GM10248 (cell line): ENCODE data around the gene ATF7.
"Not testable (repeated sequence)": the region's sequence is repeated elsewhere in the genome, so short reads cannot be mapped to it uniquely, and the experiment has no call there.

Source experiments
- CTCF ChIA-PET: fragments of 300-600 bp; sonication (Branson Sonifier 250); formaldehyde crosslinking; extraction: SDS; loops from one replicate; lab custom pipeline; 2021; ENCODE audit warnings: antibody characterized with exemption; lab: Yijun Ruan, JAX
- POLR2A ChIA-PET: fragments of 350-650 bp; sonication (Branson Sonifier 250); formaldehyde crosslinking; extraction: SDS; loops from one replicate; lab custom pipeline; 2020; ENCODE audit warnings: antibody characterized with exemption; lab: Yijun Ruan, JAX
- DNase-seq: peaks from one replicate; pipeline ENCODE4 v3.0.0; 2012; ENCODE audit errors: extremely low spot score
- TF ChIP-seq, protein P1 (sequence below): IDR thresholded peaks from 2 replicates; pipeline ENCODE4 v1.5.1; 2012; ENCODE audit warnings: mild to moderate bottlenecking, low read depth; ENCODE audit errors: extremely low read depth, missing control alignments, control extremely low read depth

ATF7 gene

DNA sequence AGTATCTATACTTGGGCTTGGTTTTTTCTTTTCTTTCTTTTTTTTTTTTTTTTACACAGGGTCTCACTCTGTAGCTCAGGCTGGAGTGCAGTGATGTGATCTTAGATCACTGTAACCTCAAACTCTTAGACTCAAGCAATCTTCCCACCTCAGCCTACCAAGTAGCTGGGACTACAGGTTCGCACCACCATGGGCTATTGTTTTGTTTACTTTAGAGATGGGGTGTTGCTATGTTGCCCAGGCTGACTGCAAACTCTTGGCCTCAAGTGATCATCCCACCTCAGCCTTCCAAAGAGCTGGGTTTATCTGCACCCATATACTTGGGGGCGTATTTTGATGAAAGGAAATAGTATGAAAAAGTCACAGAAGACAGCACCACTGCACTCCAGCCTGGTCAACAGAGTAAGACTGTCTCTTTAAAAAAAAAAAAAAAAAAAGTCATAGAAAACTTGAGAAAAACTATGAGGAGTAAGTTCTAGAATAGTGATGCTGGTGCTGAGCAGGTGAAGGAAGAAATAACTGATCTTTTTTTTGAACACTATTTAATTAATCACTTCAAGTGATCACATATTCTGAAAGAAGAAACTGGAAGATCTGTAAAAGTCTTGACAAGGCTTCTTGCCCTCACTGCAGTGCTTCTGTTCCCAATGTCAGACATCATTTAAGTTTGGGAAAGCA is 65.1 kb downstream of the ATF7 start:
- POLR2A ChIA-PET = interaction anchor here (0.6 kb wide), 1 partner anchor 21 kb away, joined by 3 read pairs; no protein-coding TSS in a partner anchor
- TF ChIP-seq, protein P1, sequence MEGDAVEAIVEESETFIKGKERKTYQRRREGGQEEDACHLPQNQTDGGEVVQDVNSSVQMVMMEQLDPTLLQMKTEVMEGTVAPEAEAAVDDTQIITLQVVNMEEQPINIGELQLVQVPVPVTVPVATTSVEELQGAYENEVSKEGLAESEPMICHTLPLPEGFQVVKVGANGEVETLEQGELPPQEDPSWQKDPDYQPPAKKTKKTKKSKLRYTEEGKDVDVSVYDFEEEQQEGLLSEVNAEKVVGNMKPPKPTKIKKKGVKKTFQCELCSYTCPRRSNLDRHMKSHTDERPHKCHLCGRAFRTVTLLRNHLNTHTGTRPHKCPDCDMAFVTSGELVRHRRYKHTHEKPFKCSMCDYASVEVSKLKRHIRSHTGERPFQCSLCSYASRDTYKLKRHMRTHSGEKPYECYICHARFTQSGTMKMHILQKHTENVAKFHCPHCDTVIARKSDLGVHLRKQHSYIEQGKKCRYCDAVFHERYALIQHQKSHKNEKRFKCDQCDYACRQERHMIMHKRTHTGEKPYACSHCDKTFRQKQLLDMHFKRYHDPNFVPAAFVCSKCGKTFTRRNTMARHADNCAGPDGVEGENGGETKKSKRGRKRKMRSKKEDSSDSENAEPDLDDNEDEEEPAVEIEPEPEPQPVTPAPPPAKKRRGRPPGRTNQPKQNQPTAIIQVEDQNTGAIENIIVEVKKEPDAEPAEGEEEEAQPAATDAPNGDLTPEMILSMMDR = no peak

DNA sequence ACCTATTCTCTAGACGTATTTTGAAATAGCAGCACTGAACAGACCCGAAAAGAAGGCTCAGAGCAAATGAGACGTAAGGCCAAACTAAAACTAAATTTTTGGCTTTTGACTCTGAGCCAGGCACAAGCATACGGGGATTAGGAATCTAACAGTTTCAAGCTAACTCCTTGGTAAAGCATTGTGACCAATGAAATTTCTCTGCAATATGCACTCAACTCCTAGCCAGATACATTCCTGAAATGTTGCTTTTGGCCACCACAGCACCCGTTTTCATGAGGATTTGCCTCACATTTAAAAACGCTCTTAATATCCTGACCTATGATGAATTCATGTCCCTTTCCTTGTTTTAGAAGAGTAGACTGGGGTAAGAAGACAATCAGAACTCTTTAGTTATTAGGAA is 65.8 kb downstream of the ATF7 start:
- POLR2A ChIA-PET = no interaction called here
- CTCF ChIA-PET = interaction anchor here (3.9 to 7.9 kb wide), 2 partner anchors 9 to 17 kb away, joined by 18 to 39 read pairs; no protein-coding TSS in a partner anchor
- TF ChIP-seq, protein P1 = no peak
- no peak for DNase-seq

More for the DNA sequence above, 65.1 kb downstream of the ATF7 start:
- CTCF ChIA-PET = interaction anchor here (1.0 to 7.9 kb wide), 4 partner anchors 10 to 17 kb away, joined by 5 to 39 read pairs (median 14); no protein-coding TSS in a partner anchor
- no peak for DNase-seq

DNA sequence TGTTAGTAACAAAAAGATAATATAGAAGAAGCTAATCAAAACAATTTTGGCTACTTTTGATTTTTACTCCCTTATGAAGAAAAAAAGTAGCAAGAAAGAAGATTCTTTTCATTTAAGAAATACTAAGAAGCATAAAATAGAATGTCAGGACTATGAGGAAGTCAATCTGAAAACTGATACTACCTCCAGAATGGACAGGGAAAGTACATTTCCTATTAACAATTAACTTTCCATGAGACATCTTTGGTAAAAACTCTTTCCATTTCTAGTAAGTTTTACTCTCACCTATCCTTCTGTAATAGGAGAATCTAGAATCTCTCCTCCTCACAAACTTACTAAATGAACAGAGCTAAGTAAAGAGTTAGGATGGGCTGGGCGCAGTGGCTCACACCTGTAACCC is 67.6 kb downstream of the ATF7 start:
- peak; percentile 39 for DNase-seq
- CTCF ChIA-PET = interaction anchor here (1.1 to 7.9 kb wide), 4 partner anchors 15 to 187 kb away, joined by 3 to 39 read pairs (median 4); partner anchors contain the start of gene ATP5MC2
- POLR2A ChIA-PET = no interaction called here

DNA sequence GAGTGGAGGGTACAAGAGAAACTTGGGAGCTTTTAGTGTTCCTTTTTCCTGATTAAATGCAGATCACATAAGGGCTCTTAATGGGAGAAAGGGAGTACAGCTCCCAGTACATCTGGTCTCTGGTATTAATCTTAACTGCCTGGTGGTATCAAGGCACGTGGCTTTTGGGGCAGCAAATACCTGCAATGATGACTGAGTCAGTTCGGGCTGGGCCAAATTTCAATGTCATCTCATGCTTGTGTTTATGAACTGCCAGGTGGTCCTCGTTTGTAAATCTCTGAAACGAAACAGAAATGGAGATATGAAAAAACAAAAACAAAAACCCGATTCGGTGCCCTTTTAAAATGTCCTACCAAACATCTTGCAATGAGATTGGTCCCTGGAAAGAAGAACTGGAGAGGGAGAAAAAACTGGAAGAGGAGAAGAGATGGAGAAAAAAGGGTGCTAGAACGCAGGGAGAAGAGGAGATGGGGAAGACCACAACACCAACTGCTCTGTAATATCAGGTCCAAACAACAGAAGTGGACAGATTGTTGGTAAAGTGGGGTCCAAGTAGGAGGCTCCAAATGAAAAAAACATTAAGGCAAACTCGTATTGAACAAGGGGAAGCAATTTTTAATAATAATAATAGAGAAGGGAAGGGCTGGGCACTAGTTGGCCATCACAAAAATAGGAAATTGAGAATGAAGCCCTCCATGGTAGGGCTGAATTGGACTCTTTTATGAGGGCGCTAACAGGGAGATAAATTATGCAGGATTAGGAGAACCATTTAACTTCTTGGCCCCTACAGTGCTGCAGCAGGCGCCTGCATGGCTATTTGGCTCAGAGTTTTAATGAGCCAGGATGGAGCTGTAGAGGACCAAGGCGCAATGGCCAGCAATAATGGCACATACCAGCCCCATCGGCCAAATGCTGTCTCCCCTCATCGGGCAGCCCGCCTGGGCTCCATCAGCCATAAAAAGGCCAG is 73.5 kb downstream of the ATF7 start:
- TF ChIP-seq, protein P1 = no peak
- ChIA-PET POLR2A (no interaction called here), CTCF (interaction anchor here (0.8 to 7.9 kb wide), 7 partner anchors 9 to 194 kb away, joined by 3 to 39 read pairs (median 11); partner anchors contain the start of gene ATP5MC2)
- DNase-seq = no peak

More for the DNA sequence above, 67.6 kb downstream of the ATF7 start:
- TF ChIP-seq, protein P1 = no peak

DNA sequence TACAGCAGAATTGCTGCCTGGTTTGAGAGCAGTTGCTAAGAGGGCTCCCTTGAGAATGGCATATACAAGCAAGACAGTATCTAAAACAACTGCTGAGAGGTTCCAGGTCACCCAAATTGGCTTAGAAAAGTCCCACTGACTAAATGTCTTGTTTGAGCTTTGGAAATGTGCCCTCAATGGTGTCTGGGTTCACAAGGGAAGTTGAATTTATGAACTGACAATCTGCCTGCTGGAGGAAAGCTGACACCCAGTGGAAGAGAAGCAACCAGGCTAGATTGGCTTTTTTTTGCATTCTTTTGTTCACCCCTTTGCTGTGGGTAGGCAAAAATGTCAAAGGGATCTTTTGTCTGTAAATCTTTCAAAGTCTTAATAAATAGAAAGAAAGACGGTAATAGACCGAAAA is 74.3 kb downstream of the ATF7 start:
- TF ChIP-seq, protein P1 = peak; percentile 2
- peak; percentile 30 for DNase-seq
- ChIA-PET POLR2A (no interaction called here), CTCF (interaction anchor here (1.3 to 3.1 kb wide), 7 partner anchors 8 to 195 kb away, joined by 3 to 18 read pairs (median 10); partner anchors contain the start of gene ATP5MC2)

DNA sequence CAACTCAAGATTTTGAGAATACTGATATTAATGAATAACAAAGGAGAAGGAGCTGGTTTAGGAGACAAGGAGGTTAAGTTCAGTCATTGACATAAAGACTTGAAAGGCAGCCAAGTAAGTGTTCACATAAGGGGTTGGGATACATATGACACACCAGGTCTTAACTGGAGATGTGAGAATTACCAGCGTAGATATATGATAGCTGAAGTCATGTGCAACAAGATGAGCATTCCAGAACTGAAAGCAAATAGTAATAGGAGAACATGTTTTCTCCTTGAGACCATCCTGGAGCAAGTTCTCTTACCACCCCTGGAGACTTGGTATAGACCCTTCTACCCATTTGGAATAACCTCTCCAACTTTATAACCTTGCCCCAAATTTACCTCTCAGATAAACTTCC is 75.6 kb downstream of the ATF7 start:
- DNase-seq = no peak
- ChIA-PET POLR2A (no interaction called here), CTCF (interaction anchor here (1.4 to 3.1 kb wide), 6 partner anchors 11 to 196 kb away, joined by 3 to 18 read pairs (median 8); partner anchors contain the start of gene ATP5MC2)
- TF ChIP-seq, protein P1 = no peak

DNA sequence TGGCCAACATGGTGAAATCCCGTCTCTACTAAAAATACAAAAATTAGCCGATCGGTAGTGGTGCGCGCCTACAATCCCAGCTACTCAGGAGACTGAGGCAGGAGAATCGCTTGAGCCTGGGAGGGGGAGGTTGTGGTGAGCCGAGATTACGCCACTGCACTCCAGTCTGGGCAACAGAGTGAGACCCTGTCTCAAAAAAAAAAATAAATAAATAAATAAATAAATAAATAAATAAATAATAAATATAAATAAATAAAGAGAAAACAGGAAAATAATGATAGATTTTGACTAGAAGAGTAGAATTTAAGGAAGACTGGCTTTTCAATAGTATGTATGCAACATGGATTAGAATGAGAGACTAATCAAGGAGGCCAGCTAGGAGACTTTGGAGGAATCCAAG is 76.1 kb downstream of the ATF7 start:
- CTCF ChIA-PET = interaction anchor here (1.6 to 3.1 kb wide), 5 partner anchors 11 to 196 kb away, joined by 3 to 18 read pairs (median 10); partner anchors contain the start of gene ATP5MC2
- DNase-seq, POLR2A ChIA-PET: not testable (repeated sequence)

DNA sequence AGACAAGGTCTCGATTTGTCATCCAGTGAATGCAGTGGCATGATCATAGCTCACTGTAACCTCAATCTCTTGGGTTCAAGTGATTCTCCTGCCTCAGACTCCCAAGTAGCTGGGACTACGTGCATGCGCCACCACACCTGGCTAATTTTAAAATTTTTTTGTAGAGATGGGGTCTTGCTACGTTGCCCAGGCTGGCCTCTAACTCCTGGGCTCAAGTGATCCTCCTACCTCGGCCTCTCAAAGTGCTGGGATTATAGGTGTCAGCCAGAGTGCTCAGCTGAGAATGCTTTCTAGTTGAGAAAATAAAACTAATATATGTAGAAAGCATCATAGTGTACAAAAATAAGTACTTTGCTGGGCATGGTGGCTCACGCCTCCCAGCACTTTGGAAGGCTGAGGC is 77.8 kb downstream of the ATF7 start:
- POLR2A ChIA-PET, DNase-seq: not testable (repeated sequence)
- CTCF ChIA-PET = interaction anchor here (1.1 to 2.0 kb wide), 5 partner anchors 14 to 197 kb away, joined by 3 to 9 read pairs (median 5); partner anchors contain the start of gene ATP5MC2
